ENCODE results near the gene OPALIN. TPM values are rescaled to one million over a fixed set of nuclear protein-coding genes. Genes with fewer than 3 reads are reported as not detected.

The OPALIN gene
- total RNA-seq, 1 experiment from 2014 or later, result not detected

DNA sequence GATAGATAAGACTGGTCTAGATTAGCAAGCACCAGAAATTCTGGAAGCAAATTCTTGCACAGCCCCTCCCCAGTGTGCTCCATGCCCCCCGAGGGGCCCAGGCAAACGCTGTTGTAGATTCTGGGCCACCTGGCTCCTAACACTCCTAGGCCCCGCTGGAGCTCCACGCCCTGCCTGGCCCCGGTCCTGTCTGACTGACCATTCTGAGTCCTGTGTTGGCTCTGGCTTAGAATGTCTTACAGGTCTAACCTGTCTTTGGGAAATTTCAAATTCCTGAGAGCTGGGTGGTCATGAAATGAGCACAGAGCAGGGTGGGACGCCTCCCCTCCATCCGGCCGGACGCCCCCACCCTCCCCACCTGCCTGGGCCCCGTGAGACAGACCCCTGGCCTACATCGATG lies 12.6 kb upstream of the OPALIN start:
- ChIA-PET CTCF (no interaction called here), POLR2A (ENCODE audit: low non-redundant PET) (no interaction called here)
- Histone ChIP-seq H3K4me1 (ENCODE audit: insufficient read depth, low read length, poor library complexity, severe bottlenecking) (no peaks in the 10 kb centered on the region), H3K9me3 (ENCODE audit: low read depth, low read length, poor library complexity, severe bottlenecking) (no peaks in the 10 kb centered on the region), H3K36me3 (ENCODE audit: insufficient read depth, low read length, poor library complexity, severe bottlenecking) (no peaks in the 10 kb centered on the region), H3K27ac (ENCODE audit: low read depth, low read length, poor library complexity, severe bottlenecking) (no peak overlapping the region), H3K4me3 (ENCODE audit: low read depth, low read length, poor library complexity, severe bottlenecking) (no peak overlapping the region), H3K27me3 (replicated peaks; ENCODE audit: insufficient read depth, low read depth, low read length, poor library complexity) (no peaks in the 10 kb centered on the region)
- intact Hi-C loops (cut with micrococcal nuclease; ENCODE audit: unreplicated experiment), result loop anchor here (10.0 kb wide), 1 partner anchor 273 kb away; no protein-coding TSS in a partner anchor
- no TSS peak for BruUV-seq (replicated peaks)
- TF ChIP-seq CTCF (conservative IDR thresholded peaks at IDR 0.05; ENCODE audit: low read depth, low read length) (no peak), EZH2 (IDR thresholded peaks at IDR 0.05; ENCODE audit: borderline replicate concordance, low read depth, low read length, poor library complexity, severe bottlenecking) (no peak)
- DNase-seq (ENCODE audit: low spot score), result no peak

DNA sequence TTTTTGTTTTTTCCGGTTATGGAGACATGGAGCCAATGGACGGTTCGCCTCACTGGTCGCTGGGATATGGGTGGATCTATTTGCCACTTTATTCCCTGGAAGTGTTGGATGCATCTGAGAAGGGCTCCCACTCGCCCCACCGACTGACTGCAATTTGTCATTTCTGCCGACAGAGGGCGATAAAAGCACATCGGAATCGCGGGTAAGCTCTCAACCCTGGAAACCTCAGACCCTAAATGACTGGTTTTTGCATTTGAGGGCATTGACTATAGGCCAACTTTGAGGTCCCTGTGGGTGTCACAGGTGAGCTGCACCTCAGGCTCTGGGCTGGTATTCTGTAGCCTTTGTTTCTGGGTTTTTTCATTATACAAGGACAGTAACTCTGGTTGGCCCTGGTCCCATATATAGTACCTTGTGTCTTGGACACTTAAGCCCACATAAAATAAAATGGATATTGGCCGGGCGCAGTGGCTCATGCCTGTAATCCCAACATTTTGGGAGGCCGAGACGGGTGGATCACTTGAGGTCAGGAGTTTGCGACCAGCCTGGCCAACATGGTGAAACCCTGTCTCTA lies 11.9 kb upstream of the OPALIN start:
- Histone ChIP-seq H3K27me3 (replicated peaks; ENCODE audit: insufficient read depth, low read depth, low read length, poor library complexity) (no peaks in the 10 kb centered on the region), H3K9me3 (ENCODE audit: low read depth, low read length, poor library complexity, severe bottlenecking) (no peaks in the 10 kb centered on the region), H3K4me1 (ENCODE audit: insufficient read depth, low read length, poor library complexity, severe bottlenecking) (no peaks in the 10 kb centered on the region), H3K27ac (ENCODE audit: low read depth, low read length, poor library complexity, severe bottlenecking) (no peak overlapping the region), H3K36me3 (ENCODE audit: insufficient read depth, low read length, poor library complexity, severe bottlenecking) (no peaks in the 10 kb centered on the region), H3K4me3 (ENCODE audit: low read depth, low read length, poor library complexity, severe bottlenecking) (no peak overlapping the region)
- no TSS peak for BruUV-seq (replicated peaks)
- POLR2A ChIA-PET (ENCODE audit: low non-redundant PET), result no interaction called here
- DNase-seq (ENCODE audit: low spot score), result peak; percentile 69
- CTCF ChIA-PET, result interaction anchor here (0.6 to 1.5 kb wide), 4 partner anchors 141 to 1410 kb away, joined by 3 to 7 read pairs (median 5); partner anchors contain the start of gene TLL2
- TF ChIP-seq EZH2 (IDR thresholded peaks at IDR 0.05; ENCODE audit: borderline replicate concordance, low read depth, low read length, poor library complexity, severe bottlenecking), result no peak
- peak; percentile 88 for TF ChIP-seq CTCF (conservative IDR thresholded peaks at IDR 0.05; ENCODE audit: low read depth, low read length)
- intact Hi-C loops (cut with micrococcal nuclease; ENCODE audit: unreplicated experiment), result loop anchor here (10.0 kb wide), 1 partner anchor 274 kb away; no protein-coding TSS in a partner anchor

GRCh38 chr10:96369890-96370583 lies 11.2 kb upstream of the OPALIN start:
- H3K27me3 ChIP-seq (replicated peaks; ENCODE audit: insufficient read depth, low read depth, low read length, poor library complexity), result no peaks in the 10 kb centered on the region
- H3K4me3 ChIP-seq (ENCODE audit: low read depth, low read length, poor library complexity, severe bottlenecking), result no peak overlapping the region
- H3K36me3 ChIP-seq (ENCODE audit: insufficient read depth, low read length, poor library complexity, severe bottlenecking), result no peaks in the 10 kb centered on the region
- no peak for TF ChIP-seq EZH2 (IDR thresholded peaks at IDR 0.05; ENCODE audit: borderline replicate concordance, low read depth, low read length, poor library complexity, severe bottlenecking)
- no peak for TF ChIP-seq CTCF (conservative IDR thresholded peaks at IDR 0.05; ENCODE audit: low read depth, low read length)
- H3K27ac ChIP-seq (ENCODE audit: low read depth, low read length, poor library complexity, severe bottlenecking), result no peak overlapping the region
- no peak for DNase-seq (ENCODE audit: low spot score)
- CTCF ChIA-PET, result interaction anchor here (1.0 to 1.5 kb wide), 2 partner anchors 141 to 656 kb away, joined by 4 to 7 read pairs; no protein-coding TSS in a partner anchor
- no TSS peak for BruUV-seq (replicated peaks)
- POLR2A ChIA-PET (ENCODE audit: low non-redundant PET), result no interaction called here
- H3K4me1 ChIP-seq (ENCODE audit: insufficient read depth, low read length, poor library complexity, severe bottlenecking), result no peaks in the 10 kb centered on the region
- H3K9me3 ChIP-seq (ENCODE audit: low read depth, low read length, poor library complexity, severe bottlenecking), result no peaks in the 10 kb centered on the region
- intact Hi-C loops (cut with micrococcal nuclease; ENCODE audit: unreplicated experiment), result loop anchor here (10.0 kb wide), 1 partner anchor 275 kb away; no protein-coding TSS in a partner anchor
